Bronchial epithelial cell (primary cell): ENCODE data around the gene LCP2. TPM values are rescaled to one million over a fixed set of nuclear protein-coding genes. Genes with fewer than 3 reads are reported as not detected.
A peak's percentile ranks its signal among the peaks of the same experiment; 100 is the strongest.

ENCODE experiments used
- DNase-seq: peaks from one replicate; pipeline ENCODE4 v3.0.0-alpha.2; 2010; ENCODE audit warnings: low read depth
- FAIRE-seq: peaks from 2 replicates; lab custom pipeline; 2011; peaks lifted over from hg19 to GRCh38; lab: Jason Lieb, UNC
- H3K27me3 ChIP-seq: 2 replicates; pipeline ENCODE4 v1.5.1; 2011; ENCODE audit warnings: low read length; ENCODE audit not compliant: control insufficient read depth, insufficient read depth
- H3K36me3 ChIP-seq: 2 replicates; pipeline ENCODE4 v1.5.1; 2011; ENCODE audit warnings: low read length; ENCODE audit not compliant: control insufficient read depth, insufficient read depth
- H3K4me3 ChIP-seq: 2 replicates; pipeline ENCODE4 v1.5.1; 2011; ENCODE audit warnings: mild to moderate bottlenecking, low read depth, low read length, control low read depth
- total RNA-seq: library from RNA; depleted of rRNA; stranded (reverse); fragments of >200 nt; gene quantifications from 2 replicates; pipeline ENCODE4 v1.2.1, GENCODE V29; 2014
- TF ChIP-seq, protein P1 (sequence below): IDR thresholded peaks from 2 replicates; pipeline ENCODE4 v1.5.1; 2011; ENCODE audit warnings: mild to moderate bottlenecking, moderate library complexity, low read length, control low read depth, inconsistent platforms; ENCODE audit not compliant: insufficient read depth, severe bottlenecking

Gene LCP2
- total RNA-seq, 1 donor from 2014 or later, result not detected

DNA sequence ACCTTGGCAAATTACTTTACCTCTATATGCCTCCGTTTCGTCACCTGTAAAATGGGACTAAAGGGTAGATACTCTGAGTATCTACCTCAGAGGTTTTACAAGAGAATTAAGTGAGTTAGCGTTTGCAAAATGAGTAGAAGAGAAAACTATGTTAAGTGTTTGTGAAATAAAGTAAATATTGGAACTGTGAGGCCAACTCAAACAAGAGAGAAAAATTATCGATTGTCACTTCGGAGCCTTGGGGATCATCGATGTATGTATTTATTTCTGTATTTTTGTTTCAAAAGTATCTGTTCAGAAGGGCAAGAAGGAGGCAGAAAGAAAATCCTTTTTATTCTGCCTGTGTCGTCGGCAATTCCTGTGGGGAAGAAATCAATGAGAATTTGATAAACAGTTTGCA is 90.6 kb downstream of the LCP2 start:
- TF ChIP-seq, protein P1, sequence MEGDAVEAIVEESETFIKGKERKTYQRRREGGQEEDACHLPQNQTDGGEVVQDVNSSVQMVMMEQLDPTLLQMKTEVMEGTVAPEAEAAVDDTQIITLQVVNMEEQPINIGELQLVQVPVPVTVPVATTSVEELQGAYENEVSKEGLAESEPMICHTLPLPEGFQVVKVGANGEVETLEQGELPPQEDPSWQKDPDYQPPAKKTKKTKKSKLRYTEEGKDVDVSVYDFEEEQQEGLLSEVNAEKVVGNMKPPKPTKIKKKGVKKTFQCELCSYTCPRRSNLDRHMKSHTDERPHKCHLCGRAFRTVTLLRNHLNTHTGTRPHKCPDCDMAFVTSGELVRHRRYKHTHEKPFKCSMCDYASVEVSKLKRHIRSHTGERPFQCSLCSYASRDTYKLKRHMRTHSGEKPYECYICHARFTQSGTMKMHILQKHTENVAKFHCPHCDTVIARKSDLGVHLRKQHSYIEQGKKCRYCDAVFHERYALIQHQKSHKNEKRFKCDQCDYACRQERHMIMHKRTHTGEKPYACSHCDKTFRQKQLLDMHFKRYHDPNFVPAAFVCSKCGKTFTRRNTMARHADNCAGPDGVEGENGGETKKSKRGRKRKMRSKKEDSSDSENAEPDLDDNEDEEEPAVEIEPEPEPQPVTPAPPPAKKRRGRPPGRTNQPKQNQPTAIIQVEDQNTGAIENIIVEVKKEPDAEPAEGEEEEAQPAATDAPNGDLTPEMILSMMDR, result no peak
- no peak overlapping the region for H3K4me3 ChIP-seq
- DNase-seq (no peak), FAIRE-seq (no peak)
- H3K36me3 ChIP-seq, result no peaks in the 10 kb centered on the region
- no peaks in the 10 kb centered on the region for H3K27me3 ChIP-seq

DNA sequence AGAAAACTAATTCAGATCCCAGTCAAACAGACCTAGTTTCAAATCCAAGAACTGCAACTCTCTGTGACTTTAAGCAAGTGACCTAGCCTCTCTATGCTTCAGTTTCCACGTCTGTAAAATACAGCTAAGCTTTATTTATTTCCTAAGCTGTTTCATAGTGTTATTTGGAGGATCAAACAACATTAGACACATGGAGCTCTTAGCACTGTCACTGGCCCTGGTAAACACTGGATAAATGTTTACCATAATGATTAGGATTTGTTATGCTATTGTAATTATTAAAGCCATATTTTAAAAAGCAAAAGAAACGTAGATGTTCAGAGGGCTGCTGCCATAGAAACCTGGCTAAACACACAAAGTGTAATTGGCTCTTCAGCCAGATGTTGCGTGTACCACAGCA is 91.4 kb downstream of the LCP2 start:
- DNase-seq, result no peak
- Histone ChIP-seq H3K4me3 (no peak overlapping the region), H3K27me3 (peaks cover 3% of the 10 kb centered on the region), H3K36me3 (no peaks in the 10 kb centered on the region)
- no peak for FAIRE-seq
- TF ChIP-seq, protein P1, result no peak

DNA sequence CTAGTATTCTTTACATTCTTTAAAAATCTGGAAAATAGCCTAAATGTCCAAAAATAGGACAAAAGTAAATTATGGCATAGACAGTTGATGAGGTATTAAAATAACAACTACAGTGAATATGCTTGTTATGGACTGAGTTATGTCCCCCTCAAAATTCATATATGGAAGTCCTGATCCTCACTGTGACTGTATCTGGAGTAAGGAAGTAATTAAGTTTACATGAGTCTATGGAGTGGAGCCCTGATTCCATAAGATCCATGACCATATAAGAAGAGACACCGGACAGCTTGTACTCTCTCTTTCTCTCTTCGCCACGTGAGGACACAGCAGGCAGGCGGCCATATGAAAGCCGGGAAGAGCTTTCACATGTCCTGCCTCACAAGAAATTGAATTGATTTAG is 93.4 kb downstream of the LCP2 start:
- peaks cover 3% of the 10 kb centered on the region for H3K27me3 ChIP-seq
- H3K4me3 ChIP-seq, result no peak overlapping the region
- H3K36me3 ChIP-seq, result no peaks in the 10 kb centered on the region
- no peak for FAIRE-seq
- TF ChIP-seq, protein P1, result no peak
- DNase-seq, result no peak

DNA sequence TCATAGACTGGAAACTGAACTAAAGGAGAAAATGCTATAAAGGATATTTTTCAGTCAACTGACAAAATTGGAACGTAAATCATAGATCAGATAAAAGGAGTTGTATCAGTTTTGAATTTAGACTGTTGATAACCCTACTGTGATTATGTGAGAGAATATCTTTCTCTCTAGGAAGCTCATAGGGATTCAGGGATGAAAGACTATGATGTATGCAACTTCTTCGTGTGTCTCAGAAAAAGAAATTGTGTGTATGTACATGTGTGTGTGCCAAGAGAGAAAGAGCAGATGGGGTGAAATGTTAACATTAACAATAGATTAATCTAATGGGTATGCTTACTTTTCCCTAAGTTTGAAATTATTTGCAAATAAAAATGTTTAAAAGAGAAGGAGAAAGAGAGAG is 95.5 kb downstream of the LCP2 start:
- H3K36me3 ChIP-seq, result no peaks in the 10 kb centered on the region
- TF ChIP-seq, protein P1, result no peak
- no peak overlapping the region for H3K4me3 ChIP-seq
- DNase-seq, result no peak
- FAIRE-seq, result no peak
- H3K27me3 ChIP-seq, result peaks cover 3% of the 10 kb centered on the region

DNA sequence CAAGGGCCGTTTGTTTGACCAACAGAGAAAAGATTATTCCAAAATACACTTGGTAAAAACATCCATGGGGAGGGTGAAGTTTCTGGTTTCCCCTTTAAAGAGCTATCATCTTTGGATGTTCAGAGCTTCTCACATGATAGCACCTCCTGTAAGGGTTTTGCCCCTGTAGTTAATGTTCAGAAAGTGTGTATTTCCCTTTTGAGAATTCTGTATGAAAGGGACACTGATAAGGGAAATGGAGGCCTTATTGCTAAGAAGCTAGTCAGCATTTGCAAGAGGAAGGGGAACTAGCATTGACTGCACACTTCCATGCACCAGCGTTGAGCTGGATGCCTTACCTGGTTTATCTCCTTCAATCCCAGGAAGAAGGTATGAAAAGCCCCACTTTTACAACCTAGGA is 96.3 kb downstream of the LCP2 start:
- H3K27me3 ChIP-seq, result peaks cover 3% of the 10 kb centered on the region
- DNase-seq (no peak), FAIRE-seq (no peak)
- H3K4me3 ChIP-seq, result no peak overlapping the region
- TF ChIP-seq, protein P1, result no peak
- no peaks in the 10 kb centered on the region for H3K36me3 ChIP-seq

DNA sequence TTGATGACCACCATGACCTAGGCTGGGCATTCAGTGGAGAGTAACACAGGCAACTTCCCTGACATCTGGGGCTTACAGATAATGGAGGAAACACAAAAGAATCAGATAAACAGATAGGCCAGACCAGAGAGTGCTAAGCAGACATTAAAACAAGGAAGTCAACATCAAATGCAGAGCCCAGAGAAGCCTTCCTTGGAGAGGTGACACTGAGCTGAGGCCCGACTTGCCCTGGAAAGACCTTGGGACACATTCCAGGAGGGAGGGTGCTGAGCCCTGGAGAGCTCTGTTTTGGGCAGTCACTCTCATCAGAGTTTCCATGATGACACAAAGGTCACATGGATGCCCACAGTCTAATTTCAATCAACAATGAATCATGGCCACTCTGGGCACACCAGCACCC is 96.7 kb downstream of the LCP2 start:
- FAIRE-seq (peak; percentile 52), DNase-seq (no peak)
- TF ChIP-seq, protein P1, result no peak
- Histone ChIP-seq H3K27me3 (peaks cover 3% of the 10 kb centered on the region), H3K4me3 (no peak overlapping the region), H3K36me3 (no peaks in the 10 kb centered on the region)
